Measurements from ENCODE around the gene TINAGL1.

GRCh38 chr1:31585736-31586365 lies 9.5 kb downstream of the TINAGL1 start:
- no peak for TF ChIP-seq CTCF (IDR thresholded peaks at IDR 0.05; ENCODE audit: insufficient read depth, low read depth, low read length)
- TF ChIP-seq EZH2 (IDR thresholded peaks at IDR 0.05; ENCODE audit: insufficient read depth, low read length), result no peak

All from astrocyte (in vitro differentiated cells and primary cell).